NCI-H446 treated with DMSO at 0.1 percent for 48 hours (cell line): Measurements from ENCODE around the gene PCDHA1.

Source experiments
- DNase-seq: peaks from one replicate; lab custom pipeline; 2025; lab: John Stamatoyannopoulos, UW

The PCDHA1 gene

GRCh38 chr5:140988608-140989007, 202.7 kb downstream of the PCDHA1 start:
- DNase-seq, result no peak

- DNase-seq, result no peak
Measured at GRCh38 chr5:140989254-140990020, 203.5 kb downstream of the PCDHA1 start.

GRCh38 chr5:140992828-140993227, 206.9 kb downstream of the PCDHA1 start:
- DNase-seq, result no peak

DNA sequence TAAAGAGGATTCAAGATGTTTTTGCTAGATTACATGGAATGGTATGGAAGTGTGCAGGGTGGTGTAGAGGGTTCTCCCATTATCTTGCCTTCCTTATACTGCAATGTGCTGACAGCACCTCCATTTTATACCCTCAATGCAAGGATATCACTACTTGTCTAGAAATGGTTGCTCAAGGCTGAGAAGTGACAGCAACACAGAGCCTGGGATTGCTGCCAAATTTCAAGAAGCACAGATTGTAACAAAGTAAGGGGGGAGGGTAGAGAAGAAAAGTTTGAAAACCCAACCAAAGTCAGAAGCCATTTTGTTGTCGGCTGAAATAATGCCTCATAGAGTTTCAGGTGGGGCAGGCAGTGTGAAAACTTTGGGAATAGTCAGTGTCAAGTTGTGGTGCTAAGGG, 210.1 kb downstream of the PCDHA1 start:
- DNase-seq, result peak; percentile 57

DNA sequence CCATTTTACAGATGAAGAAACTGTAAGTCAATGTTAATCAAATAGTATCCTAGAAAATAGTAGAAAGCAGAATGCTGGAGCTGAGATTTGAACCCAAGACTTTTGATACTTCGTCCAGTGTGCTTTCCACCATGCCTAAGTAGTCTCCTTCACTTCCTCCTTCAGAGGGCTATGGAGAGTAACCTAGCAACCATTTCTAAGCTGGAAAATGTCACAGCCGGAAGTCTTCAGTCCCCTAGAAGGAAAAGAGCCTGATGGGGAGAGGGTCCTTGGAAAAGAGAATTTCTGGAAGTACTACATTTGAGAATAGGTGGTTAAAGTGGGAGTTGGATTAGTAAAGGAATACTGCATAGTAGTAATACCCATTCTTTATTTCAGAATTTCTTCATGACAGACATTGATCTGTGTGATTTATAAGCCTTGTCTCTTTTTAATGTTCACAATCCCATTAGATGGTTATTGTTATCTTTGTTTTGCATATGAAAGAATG, 213.0 kb downstream of the PCDHA1 start:
- DNase-seq, result no peak

- no peak for DNase-seq
Measured at GRCh38 chr5:141001446-141001843, 215.5 kb downstream of the PCDHA1 start.

GRCh38 chr5:141001844-141002604, 216.1 kb downstream of the PCDHA1 start:
- no peak for DNase-seq

- DNase-seq, result no peak
Measured at GRCh38 chr5:141002605-141002965, 216.6 kb downstream of the PCDHA1 start.

DNA sequence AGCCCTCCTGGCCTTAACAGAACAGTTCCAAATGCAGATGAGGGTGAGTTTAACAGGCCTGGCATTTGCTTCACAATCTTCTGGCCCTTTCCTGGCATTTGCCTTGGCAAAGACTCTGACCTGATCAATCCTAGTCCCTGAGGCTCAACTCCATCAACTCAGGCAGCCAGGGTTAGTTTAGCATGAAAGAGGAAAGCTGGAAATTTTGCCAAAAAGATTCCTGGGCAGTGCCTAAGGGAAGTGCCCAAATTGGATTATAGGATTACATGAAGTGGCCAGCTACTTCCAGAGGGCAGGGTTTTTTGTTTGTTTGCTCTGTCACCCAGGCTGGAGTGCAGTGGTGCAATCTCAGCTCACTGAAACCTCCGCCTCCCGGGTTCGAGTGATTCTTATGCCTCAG, 217.1 kb downstream of the PCDHA1 start:
- peak; percentile 18 for DNase-seq

- DNase-seq, result peak; percentile 77
Measured at GRCh38 chr5:141003791-141004611, 218.1 kb downstream of the PCDHA1 start.

DNA sequence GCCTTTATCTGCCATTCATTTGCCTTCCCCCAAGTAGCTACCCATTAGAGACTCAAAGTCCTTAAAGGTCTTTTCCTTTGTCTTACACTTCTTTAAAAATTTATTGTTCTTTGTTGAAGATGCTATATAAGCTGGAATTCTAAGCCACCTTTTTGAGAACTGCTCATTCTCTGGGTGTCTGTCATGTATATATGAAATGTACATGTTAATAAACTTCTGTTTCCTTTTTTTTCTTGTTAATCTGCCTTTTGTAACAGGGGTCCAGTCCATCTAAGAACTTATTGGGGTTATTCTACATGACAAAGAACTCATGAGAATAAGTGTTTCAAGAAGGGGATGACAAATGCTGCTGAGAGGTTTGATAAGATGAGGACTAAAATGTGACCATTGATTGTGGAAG, 221.9 kb downstream of the PCDHA1 start:
- DNase-seq, result no peak

- DNase-seq, result no peak
Measured at GRCh38 chr5:141010047-141010793, 224.3 kb downstream of the PCDHA1 start.

DNA sequence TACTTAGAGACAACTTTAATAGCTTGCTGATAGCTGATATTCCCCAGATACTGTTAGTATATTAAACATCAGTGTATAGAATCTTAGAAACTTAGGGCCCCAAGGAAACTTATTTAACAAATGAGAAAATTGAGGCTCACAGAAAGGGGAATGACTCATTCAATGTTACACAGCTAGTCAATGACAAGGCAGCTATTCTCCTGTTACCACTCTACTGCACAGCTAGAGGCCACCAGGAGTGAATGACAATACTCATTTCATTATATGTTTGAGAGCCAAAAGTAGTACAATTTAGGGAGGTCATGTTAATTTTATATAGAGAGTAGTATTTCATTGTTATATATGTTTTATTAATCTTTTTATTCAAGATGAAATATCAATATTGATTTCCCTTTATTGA, 232.0 kb downstream of the PCDHA1 start:
- DNase-seq, result no peak

DNA sequence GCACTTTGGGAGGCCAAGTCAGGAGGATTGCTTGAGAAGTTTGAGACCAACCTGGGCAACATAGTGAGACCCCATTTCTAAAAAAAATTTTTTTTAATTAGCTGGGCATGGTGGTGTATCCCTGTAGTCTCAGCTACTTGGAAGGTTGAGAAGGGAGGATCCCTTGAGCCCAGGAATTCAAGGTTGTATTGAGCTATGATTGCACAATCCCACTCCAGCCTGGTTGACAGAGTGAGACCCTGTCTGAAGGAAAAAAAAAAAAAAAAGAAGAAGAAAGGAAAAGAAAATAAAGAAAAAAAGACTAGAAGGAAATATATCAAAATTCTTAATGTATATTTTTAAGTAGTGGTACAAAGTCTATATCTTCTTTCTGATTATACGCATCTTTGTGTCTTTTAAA, 236.4 kb downstream of the PCDHA1 start:
- DNase-seq, result no peak

DNA sequence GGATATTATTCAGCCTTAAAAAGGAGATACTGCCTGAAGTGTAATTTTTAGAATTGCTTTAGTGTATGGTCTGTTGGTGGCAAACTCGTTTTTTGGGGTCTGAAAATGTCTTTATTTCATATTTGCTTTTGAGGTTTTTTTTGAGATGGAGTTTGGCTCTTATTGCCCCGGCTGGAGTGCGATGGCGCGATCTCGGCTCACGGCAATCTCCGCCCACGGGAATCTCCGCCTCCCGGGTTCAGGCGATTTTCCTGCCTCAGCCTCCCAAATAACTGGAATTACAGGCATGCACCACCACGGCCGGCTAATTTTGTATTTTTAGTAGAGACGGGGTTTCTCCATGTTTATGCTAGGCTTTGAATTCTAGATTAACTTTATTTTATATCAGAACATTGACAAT, 245.1 kb downstream of the PCDHA1 start:
- DNase-seq, result no peak

DNA sequence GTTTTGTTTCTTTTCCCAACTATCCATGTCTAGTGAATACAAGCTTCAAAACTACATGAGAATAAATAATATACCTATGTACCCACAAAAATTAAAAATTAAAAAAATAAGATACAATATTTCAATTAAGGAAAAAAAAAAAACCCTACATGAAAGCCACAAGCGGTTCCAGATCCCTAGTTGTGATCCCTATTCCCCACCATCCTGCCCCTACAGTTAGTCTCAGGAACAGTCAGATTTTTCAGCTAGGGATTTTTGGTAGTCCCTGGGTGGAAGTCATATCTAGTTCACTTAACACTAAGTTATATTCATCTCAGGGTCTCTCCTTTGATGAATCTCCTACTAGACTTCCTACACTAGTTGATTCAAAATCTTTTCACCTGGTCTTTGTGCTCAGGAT, 246.7 kb downstream of the PCDHA1 start:
- no peak for DNase-seq

- no peak for DNase-seq
Measured at GRCh38 chr5:141039061-141039460, 253.1 kb downstream of the PCDHA1 start.

DNA sequence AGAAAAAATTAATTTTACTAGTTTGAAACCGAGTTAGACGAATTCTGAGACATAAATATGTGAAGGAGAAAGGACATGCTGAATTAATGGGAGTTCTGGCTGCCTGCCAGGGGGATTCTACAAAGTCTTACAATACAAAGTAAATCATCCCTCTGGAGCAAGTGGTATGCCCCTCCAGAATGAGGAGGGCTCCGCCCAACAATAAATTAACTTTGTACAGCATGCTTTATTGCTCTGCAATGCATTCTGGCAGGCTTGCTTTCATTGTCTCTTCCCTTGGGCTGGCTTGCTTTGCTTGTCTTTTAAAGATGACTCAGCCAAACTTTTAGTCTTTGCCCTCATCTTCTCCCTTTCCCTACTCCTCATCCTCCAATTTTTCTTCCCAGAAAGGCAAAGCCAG, 253.6 kb downstream of the PCDHA1 start:
- DNase-seq, result peak; percentile 62

DNA sequence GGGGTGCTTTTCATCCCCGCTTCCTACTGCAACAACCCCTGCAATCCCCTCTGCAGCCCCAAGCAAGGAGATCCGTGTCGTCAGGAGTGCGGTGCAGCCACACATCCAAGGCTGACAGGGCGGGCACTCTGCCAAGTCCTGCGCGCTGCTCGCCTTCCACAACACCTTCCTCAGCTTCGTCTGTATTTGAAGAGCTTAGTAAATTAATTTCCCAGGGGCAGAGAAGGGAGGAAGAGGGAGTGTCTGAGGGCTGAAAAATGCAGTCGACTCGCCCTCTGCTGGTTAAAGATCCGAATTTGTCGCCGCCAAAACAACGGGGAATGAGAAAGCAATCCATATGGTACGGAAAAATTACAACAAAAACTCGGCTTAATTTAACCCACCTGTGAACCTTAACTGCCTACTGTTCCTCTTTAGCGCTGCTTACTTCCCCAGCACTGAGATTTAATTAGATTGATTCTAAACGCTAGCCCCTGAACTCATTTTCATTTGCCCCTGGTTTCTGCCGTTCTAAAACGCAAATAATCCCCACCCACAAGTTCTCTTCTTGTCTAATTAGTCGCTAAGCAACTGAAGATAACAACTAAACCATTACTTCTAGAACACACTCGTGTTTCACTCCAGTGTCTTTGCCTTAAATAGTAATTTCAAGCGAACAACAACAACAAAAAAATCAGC, 254.3 kb downstream of the PCDHA1 start:
- peak; percentile 79 for DNase-seq

DNA sequence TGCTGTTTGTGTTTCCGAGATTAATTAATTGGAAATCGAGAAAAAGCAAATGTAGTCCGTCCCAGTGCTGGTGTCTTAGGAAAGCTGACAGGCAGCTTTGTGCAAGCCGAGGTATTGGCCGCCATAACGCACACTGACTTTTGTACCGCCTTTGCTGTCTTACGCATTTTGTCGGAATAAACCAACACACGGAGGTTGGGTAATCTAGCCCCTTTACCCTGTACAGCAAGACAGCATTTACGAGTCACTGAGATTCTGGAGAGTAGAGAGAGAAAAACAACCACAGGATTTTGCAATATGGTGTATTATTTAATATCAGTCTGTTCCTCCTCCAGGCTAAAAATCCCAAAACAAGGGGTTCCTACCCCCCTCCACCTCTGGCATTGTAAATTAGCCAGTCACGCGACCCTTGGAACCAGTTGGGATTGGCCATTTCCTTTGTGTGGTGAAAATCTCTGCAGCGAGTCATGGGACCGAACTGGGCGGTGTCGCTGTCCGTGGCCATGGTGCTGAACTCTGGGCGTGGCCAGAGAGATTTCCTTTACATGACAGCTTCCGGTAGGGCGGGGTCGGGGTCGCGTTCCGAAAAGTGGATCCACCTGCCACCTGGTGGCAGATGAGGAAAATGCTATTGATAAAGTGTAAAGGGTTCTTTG, 255.0 kb downstream of the PCDHA1 start:
- peak; percentile 97 for DNase-seq

GRCh38 chr5:141041427-141041785, 255.5 kb downstream of the PCDHA1 start:
- DNase-seq, result no peak
